ENCODE results near the gene BBS9. TPM values are rescaled to one million over a fixed set of nuclear protein-coding genes. Genes with fewer than 3 reads are reported as not detected.

BBS9 gene
- total RNA-seq, 1 experiment from 2014 or later, result 8.1 TPM

GRCh38 chr7:33356336-33356735 lies 227.0 kb downstream of the BBS9 start:
- DNase-seq (ENCODE audit: low read depth), result no peak

- DNase-seq (ENCODE audit: low read depth), result no peak
Measured at GRCh38 chr7:33357846-33358245, 228.5 kb downstream of the BBS9 start.

- DNase-seq (ENCODE audit: low read depth), result no peak
Measured at GRCh38 chr7:33369888-33370287, 240.5 kb downstream of the BBS9 start.

GRCh38 chr7:33373195-33373594 lies 243.8 kb downstream of the BBS9 start:
- DNase-seq (ENCODE audit: low read depth), result no peak

DNA sequence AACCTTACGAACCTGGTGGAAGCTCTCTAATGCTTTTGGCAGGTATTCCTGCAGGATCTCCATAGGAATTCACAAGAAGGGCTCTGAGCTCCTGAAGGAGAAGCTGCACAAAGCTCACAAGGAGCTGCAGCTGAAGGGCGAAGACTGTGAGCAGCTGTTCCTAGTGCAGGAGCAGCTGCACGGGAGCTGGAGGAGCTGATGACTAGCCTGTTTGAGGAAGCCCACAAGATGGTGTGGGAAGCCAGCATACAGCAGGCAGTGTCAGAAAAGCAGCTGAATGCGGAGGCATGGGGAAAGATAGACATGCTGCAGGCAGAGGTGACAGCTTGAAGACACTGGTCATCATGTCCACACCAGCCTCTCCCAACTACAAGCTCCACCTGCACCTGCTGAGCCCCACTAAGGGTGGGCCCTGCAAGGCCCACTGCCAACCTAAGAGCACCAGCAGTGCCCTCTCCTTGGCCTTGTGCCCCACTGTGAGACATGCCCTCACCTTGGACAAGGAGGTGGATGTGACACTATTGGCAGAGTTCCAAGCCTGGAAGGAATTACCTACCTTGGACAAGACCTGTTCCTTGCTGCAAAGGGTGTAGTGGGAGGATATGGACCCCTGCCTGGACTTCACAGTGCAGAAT lies 250.6 kb downstream of the BBS9 start:
- DNase-seq (ENCODE audit: low read depth), result peak; percentile 5

DNA sequence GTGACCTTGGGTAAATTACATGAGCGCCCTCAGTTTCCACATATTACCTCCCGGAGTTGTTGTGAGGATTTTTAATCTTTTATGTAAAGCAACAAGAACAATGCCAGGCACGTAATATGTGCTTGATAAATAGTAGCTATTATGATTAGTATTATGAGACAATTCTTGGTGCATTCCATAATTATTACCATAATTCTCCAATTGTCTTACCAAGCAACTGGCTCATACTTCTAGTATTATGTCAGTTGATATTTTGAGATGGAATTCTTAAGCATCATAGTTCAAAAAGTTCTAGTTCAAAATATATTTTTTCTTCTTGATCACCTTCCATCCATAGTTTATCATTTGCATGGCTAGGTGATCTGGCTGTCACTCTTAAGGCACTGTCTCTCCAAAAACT lies 259.0 kb downstream of the BBS9 start:
- DNase-seq (ENCODE audit: low read depth), result no peak

DNA sequence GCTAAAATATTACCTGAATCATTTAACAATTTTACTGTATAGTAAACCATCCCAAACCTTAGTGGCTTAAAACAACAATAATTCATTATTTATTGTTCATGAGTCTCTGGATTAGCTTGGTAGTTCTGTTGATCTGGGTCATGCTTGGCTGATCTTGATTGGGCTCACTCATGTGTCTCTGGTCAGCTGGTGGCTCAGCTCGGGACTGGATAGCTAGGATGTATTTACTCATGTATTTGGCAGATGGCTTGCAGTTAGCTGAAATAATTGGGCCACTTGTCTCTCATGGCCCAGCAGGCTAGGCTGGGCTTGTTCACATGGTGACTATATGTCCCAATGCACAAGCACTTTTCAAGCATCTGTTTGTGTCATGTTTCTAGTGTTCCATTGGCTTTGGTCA lies 262.8 kb downstream of the BBS9 start:
- no peak for DNase-seq (ENCODE audit: low read depth)

DNA sequence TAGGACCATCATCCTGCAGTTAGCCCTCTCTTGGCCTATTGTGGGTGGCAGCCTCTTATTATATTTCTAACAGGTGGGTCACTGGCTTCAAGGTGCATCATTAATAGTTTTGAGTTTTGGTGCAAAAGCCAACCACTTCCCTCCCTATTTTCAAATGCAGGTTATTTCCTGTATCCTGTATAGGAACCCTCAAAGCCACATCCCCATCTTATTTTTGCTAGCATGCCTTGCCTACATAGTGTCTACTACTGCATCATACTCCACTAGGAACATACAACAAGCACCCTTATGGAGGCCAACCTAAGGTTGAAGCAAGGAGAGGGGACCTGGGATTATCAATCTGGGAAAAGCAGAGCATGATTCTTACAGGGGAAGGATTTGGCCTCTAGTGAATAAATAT lies 264.4 kb downstream of the BBS9 start:
- no peak for DNase-seq (ENCODE audit: low read depth)

DNA sequence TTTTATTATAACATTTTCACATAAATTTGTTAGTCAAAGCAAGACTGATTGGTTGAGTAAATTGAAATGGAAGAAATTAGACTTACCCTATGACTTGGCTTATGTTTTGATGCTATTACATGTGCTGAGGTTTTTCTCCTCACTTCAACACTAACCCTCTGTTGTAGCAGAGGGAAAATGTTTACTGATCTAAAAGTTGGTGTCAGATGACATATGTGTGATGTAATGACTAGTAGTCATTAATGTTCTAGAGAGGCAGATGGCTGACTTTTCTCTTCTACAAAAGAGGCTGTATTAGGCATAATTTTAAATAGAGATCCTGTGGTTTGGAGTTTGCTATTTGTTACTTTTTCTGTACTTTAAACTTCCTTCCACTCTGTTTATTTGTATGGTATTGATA lies 266.0 kb downstream of the BBS9 start:
- DNase-seq (ENCODE audit: low read depth), result no peak

DNA sequence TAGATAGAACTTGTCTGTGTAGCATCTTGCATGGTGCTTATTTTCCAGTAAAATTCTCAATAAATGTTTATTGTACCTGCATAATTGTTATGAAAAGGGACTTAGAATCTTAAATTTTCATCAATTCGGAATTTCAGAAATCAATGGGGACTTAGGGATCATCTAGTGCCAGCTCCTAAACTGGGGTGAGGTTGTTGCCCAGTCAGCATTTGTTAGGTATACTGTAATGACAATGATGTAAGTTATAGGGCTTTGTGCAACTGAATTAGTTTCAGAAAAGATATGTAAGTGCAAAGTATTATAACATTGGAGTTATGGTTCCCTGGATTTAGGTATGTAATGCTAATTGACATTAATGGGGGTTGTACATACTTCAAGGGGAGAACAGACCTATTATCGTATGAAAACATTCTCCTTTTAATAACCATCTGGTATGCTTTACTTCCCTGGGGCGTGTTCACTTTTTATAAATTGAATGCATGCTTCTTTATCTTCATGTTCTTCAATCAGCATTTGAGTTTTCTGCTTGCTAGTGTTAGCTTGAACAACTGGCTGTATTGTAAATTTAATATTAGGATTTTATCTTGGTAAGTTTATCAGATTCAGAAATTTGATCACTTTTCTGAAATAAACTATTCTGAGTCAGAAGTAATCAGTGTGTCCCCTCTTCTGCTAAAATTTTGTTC lies 270.3 kb downstream of the BBS9 start:
- DNase-seq (ENCODE audit: low read depth), result no peak

GRCh38 chr7:33400214-33400538 lies 270.8 kb downstream of the BBS9 start:
- DNase-seq (ENCODE audit: low read depth), result no peak

DNA sequence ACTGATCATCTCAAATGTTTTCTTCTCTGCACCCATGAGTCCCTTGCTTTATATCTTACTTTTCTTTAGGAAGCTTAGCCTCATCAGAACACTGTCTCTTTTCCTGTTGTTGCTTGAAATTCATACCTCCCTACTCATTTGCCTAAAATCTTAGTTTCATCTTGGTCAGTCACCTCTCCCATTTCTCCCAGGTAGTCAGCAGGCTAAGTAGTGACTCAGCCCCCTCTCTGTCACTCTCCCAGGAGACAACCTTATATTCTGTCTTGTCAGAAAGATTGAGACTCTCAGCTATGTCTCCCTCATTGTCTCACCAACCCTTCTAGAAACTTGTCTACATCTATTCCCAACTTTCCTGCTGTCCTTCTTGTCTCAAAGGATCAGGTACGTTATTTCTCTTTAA lies 280.9 kb downstream of the BBS9 start:
- DNase-seq (ENCODE audit: low read depth), result no peak

GRCh38 chr7:33411020-33411419 lies 281.7 kb downstream of the BBS9 start:
- DNase-seq (ENCODE audit: low read depth), result no peak

- DNase-seq (ENCODE audit: low read depth), result no peak
Measured at GRCh38 chr7:33412331-33412730, 283.0 kb downstream of the BBS9 start.

DNA sequence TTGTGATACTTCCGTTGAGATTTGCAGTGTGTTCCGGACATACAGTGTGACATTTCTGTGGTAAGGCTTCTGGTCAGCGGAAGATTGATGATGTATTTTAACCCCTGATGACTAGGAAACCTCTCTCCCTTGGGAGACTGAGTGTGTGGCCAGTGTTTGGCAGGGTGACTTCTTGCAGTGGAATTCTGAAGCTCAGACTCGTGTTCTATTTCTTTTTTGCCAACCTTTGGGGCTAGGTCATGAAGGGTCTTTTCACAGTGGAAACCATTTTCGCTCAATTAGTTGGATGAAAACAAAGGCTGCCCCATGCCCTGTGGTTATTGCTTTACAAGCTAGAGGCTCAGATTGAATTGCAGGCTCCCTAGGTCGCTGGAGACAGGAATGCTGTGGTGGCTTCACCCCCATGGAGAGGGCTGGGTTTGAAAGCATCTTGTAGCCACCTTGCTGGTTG lies 288.9 kb downstream of the BBS9 start:
- DNase-seq (ENCODE audit: low read depth), result peak; percentile 86

- no peak for DNase-seq (ENCODE audit: low read depth)
Measured at GRCh38 chr7:33420311-33420940, 291.1 kb downstream of the BBS9 start.

DNA sequence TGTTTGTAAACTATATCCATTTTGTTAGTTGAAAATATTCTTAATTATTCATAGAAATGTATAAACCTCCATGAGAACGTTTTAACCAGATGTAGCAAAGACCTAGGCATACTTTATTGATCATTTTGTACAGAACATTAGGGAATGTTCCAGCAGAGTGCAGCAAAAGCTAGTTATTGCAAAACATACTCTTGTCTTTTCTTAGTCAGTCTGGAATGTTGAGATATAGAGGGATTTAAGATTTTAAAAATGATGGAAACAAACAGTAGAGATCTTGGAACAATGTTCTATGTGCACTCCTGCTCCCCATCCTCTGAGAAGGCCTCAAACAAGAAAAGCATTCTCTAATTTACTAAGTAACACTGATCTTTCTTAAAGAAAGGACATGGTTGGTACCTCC lies 292.1 kb downstream of the BBS9 start:
- DNase-seq (ENCODE audit: low read depth), result no peak

DNA sequence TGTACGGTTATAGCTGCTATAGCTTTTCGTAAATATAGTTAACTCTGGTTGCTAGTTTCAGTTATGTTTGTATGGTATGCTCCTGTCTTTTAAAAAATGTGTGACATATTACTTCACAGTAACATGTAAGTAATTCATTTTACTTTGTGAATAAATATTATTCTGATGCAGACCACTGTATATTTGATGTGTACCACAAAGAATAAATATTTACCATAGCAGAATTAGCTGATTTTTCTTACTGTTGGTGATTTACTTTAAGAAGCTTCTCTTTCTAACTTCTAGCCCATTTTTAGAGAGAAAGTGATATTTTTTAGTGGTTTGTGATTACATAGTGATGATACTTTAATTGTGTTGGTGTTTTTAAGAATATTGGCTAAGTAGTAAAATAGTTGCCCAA lies 292.8 kb downstream of the BBS9 start:
- DNase-seq (ENCODE audit: low read depth), result no peak

DNA sequence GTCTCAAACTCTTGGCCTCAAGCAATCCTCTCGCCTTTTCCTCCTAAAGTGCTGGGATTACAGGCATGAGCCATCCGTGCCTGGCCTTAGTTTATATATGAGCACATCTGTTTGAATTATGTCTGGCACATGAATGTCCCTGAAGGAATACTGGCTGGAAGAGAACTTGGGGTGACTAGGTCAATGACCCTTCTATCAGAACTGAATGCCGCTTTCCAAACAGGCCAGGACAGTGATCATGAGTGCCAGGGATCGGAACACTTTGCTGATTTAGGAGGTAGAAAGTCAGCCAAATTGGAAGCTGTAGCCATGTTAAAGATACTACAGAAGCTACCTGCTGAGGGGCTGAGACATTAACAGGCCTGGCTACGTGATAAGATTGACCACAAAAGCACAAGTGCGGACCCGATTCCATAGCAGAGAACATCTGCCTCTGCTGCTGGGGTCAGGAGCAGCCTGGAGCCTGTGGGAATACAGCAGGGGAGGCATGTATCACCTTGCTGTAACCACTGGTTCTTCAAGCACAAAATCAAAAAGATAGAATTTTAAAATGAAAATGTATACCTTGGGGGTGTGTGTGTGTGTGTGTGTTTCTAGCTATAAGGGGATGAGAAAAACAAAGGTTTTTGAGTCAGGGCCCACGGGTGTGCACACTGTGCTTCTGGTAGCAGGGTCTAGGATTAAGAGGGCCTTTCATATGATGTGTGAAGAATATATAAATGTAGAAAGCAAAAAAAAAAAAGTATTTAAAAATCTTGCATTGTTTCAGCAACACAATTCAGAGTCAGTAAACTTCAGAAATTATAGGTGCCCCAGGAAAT lies 293.7 kb downstream of the BBS9 start:
- DNase-seq (ENCODE audit: low read depth), result no peak

DNA sequence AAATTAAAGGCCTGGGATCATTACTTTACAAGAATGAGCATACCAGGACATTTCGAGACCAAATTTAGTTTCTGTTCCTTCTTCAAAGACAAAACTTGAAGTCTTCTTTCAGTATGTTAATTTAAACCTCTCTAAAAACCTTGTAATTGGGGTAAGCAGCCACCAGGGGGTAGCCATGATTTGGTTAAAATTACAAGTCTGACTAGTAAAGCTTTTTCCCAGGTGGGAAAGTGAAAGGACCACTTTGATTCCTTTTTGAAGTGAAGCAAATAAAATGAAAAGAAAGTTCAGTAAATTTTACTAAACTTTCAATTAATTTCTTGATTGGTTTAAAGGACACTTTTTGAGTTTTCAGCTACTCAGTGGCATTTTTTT lies 294.3 kb downstream of the BBS9 start:
- peak; percentile 22 for DNase-seq (ENCODE audit: low read depth)

- no peak for DNase-seq (ENCODE audit: low read depth)
Measured at GRCh38 chr7:33425395-33425794, 296.0 kb downstream of the BBS9 start.

- DNase-seq (ENCODE audit: low read depth), result no peak
Measured at GRCh38 chr7:33425929-33426678, 296.7 kb downstream of the BBS9 start.

Measured in Daoy (cell line).